Measurements from ENCODE around the gene KIAA1755. TPM values are rescaled to one million over a fixed set of nuclear protein-coding genes. Genes with fewer than 3 reads are reported as not detected.

Gene KIAA1755
- total and polyA plus RNA-seq, 8 donors, result 1.2 to 9.4 (median 3.1) TPM; not detected in 1

DNA sequence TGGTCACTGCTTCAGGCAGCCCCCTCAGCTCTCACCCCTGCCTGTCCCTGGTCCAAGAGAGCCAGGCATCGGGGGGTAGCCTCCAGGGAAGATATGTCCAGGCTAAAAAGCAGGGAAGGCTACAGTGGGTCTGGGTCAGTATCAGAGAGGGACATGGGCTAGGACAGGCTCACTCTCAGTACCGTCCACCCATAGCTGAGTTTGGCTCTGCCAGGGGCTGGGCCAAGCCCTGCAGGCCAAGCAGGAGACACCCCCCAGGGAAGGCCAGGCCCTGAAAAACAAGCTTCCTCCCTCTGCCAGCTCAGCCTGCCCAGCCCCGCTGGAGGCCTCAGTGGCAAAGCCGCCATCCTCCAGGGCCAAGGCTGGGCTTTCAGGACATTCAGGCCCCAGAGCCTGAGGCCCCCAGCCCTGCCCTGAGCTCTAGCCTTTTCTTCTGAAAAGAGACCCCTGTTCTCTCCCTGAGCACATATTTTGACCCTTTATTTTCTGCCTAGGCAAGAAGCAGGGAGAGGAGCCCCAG is 66.9 kb downstream of the KIAA1755 start:
- DNase-seq, result no peak
- no peak overlapping the region for H3K27ac ChIP-seq
- H3K36me3 ChIP-seq, result no peaks in the 10 kb centered on the region
- H3K9me3 ChIP-seq, result no peaks in the 10 kb centered on the region
- intact Hi-C loops (cut with DNase I; ENCODE audit: low total_unique reads), result no loop called here
- no peak overlapping the region for H3K4me3 ChIP-seq
- WGBS, 5 donors, result 93 to 100% (median 95%) methylated on average over 2 to 4 of the region's 4 CpGs
- no peaks in the 10 kb centered on the region for H3K27me3 ChIP-seq
- H3K4me1 ChIP-seq, result peaks cover 0 to 35% (median 7%) of the 10 kb centered on the region in 4 donors
- TF ChIP-seq EP300 (IDR thresholded peaks at IDR 0.05) (no peak), POLR2A (IDR thresholded peaks at IDR 0.05) (no peak), POLR2AphosphoS5 (IDR thresholded peaks at IDR 0.05) (no peak)
- TF ChIP-seq, protein P1, sequence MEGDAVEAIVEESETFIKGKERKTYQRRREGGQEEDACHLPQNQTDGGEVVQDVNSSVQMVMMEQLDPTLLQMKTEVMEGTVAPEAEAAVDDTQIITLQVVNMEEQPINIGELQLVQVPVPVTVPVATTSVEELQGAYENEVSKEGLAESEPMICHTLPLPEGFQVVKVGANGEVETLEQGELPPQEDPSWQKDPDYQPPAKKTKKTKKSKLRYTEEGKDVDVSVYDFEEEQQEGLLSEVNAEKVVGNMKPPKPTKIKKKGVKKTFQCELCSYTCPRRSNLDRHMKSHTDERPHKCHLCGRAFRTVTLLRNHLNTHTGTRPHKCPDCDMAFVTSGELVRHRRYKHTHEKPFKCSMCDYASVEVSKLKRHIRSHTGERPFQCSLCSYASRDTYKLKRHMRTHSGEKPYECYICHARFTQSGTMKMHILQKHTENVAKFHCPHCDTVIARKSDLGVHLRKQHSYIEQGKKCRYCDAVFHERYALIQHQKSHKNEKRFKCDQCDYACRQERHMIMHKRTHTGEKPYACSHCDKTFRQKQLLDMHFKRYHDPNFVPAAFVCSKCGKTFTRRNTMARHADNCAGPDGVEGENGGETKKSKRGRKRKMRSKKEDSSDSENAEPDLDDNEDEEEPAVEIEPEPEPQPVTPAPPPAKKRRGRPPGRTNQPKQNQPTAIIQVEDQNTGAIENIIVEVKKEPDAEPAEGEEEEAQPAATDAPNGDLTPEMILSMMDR (IDR thresholded peaks at IDR 0.05), result no peak

DNA sequence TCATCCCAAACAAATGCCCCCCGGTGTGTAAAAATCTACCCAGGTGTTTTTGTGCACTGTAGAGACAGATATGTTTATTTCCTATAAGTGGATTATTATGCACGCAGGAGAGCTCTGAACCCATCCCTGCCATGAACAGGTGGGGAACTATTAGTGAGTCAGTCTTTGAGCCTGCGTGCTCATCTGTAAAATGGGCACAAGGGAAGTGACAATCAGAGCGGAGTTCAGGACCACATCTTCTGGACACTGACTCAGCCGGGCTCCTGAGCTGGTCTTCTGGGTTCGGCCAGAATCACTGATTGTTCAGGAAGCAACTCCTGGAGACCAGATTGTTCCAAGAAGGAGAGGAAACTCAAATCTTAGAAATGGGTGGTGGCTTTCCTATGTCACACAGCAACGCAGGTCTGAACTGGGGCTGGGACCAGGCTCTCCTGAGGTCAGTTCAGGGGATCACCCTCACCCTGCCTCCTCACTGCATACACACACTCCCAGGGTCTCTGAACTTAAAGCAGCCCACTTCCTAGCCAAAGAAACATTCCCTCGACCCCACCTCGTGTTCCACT is 68.1 kb downstream of the KIAA1755 start:
- Histone ChIP-seq H3K9me3 (no peaks in the 10 kb centered on the region), H3K4me3 (no peak overlapping the region), H3K36me3 (no peaks in the 10 kb centered on the region), H3K27me3 (no peaks in the 10 kb centered on the region), H3K4me1 (peaks cover 0 to 37% (median 7%) of the 10 kb centered on the region in 4 donors), H3K27ac (no peak overlapping the region)
- 77 to 87% (median 80%) methylated on average over 9 of the region's 9 CpGs for WGBS, 5 donors
- TF ChIP-seq POLR2A (IDR thresholded peaks at IDR 0.05) (no peak), POLR2AphosphoS5 (IDR thresholded peaks at IDR 0.05) (no peak), EP300 (IDR thresholded peaks at IDR 0.05) (no peak)
- TF ChIP-seq, protein P1 (IDR thresholded peaks at IDR 0.05), result no peak
- no peak for DNase-seq
- intact Hi-C loops (cut with DNase I; ENCODE audit: low total_unique reads), result no loop called here

DNA sequence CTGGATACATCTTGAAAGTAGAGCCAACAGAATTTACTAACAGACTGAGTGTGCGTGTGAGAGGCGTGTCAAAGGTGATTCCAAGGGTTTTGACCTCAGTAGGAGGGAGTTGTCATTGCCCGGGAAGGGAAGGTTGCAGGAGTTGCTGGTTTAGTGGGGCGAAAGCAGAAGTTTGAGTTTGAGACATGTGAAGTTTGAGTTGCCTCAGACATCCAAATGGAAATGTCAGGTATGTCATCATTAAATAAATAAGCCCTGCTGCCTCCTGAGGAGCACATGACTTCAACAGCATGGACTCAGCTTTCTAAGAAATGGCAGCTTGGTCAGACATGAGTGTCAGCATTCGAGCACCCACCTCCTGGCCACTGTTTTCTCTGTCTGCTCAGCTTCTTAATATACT is 68.9 kb downstream of the KIAA1755 start:
- DNase-seq, result no peak
- Histone ChIP-seq H3K4me3 (no peak overlapping the region), H3K27me3 (peaks cover 0 to 4% (median 0%) of the 10 kb centered on the region in 3 donors), H3K9me3 (no peaks in the 10 kb centered on the region), H3K36me3 (no peaks in the 10 kb centered on the region), H3K4me1 (peaks cover 0 to 44% (median 7%) of the 10 kb centered on the region in 4 donors), H3K27ac (peak overlapping the region in 2 of 5 donors; percentile 17 to 34)
- intact Hi-C loops (cut with DNase I; ENCODE audit: low total_unique reads), result no loop called here
- TF ChIP-seq POLR2AphosphoS5 (IDR thresholded peaks at IDR 0.05), result no peak
- TF ChIP-seq EP300 (IDR thresholded peaks at IDR 0.05), result no peak
- TF ChIP-seq, protein P1 (IDR thresholded peaks at IDR 0.05), result no peak
- no peak for TF ChIP-seq POLR2A (IDR thresholded peaks at IDR 0.05)
- WGBS, 5 donors, result 61 to 81% (median 70%) methylated on average over 5 of the region's 5 CpGs

DNA sequence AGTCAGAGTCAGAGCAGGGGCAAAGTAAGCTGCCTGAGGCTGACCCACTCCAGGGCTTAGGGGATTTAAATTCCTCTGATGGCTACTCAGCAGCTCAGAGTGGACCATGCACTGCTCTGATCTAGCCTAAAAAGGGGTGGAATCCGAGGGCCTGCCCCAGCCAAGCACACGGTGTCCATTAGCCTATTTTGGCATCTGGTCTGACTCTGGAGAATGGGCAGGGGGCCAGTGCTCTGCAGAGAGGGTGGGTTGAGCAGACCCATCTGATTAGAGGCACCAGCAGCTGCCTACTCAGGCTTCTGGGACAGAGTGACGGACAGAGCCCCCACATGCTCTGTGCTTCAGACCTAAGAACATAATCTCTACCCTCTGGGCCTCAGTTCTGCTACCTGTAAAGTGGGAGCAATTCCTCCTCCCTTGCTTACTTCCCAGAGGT is 69.6 kb downstream of the KIAA1755 start:
- Histone ChIP-seq H3K27me3 (peaks cover 0 to 4% (median 0%) of the 10 kb centered on the region in 3 donors), H3K27ac (peak overlapping the region in 2 of 5 donors; percentile 17 to 34), H3K9me3 (no peaks in the 10 kb centered on the region), H3K4me3 (no peak overlapping the region), H3K4me1 (peaks cover 0 to 38% (median 4%) of the 10 kb centered on the region in 4 donors), H3K36me3 (no peaks in the 10 kb centered on the region)
- 39 to 74% (median 61%) methylated on average over 3 of the region's 3 CpGs for WGBS, 5 donors
- DNase-seq, result no peak
- intact Hi-C loops (cut with DNase I; ENCODE audit: low total_unique reads), result no loop called here
- peak in 1 of 3 donors; percentile 39 for TF ChIP-seq POLR2AphosphoS5 (IDR thresholded peaks at IDR 0.05)
- TF ChIP-seq, protein P1 (IDR thresholded peaks at IDR 0.05), result no peak
- TF ChIP-seq EP300 (IDR thresholded peaks at IDR 0.05), result peak; percentile 46
